Mesenchymal stem cell (in vitro differentiated cells and primary cell): Measurements from ENCODE around the gene ANKFN1.

Experiments
- DNase-seq: peaks from one replicate; pipeline ENCODE4 v3.0.0-alpha.2; 2013
- H2AFZ ChIP-seq: one replicate; pipeline ENCODE4 v1.6.1; 2013; ENCODE audit warnings: low read depth, mild to moderate bottlenecking, control low read depth, inconsistent platforms, low read length, moderate library complexity
- H2AK5ac ChIP-seq: 2 replicates; pipeline ENCODE4 v1.6.1; 2013; ENCODE audit warnings: low read length, moderate library complexity, mild to moderate bottlenecking, inconsistent platforms; ENCODE audit not compliant: severe bottlenecking
- H2BK120ac ChIP-seq: one replicate; pipeline ENCODE4 v1.6.1; 2013; ENCODE audit warnings: low read depth, mild to moderate bottlenecking, inconsistent platforms, low read length, moderate library complexity
- H2BK12ac ChIP-seq, 2 experiments: one replicate each; pipeline ENCODE4 v1.6.1; 2013; ENCODE audit warnings: inconsistent platforms in 2 of 2, low read length in 2 of 2, mild to moderate bottlenecking in 2 of 2, moderate library complexity in 2 of 2, control low read depth in 1 of 2
- H2BK15ac ChIP-seq: one replicate; pipeline ENCODE4 v1.6.1; 2013; ENCODE audit warnings: mild to moderate bottlenecking, low read depth, inconsistent platforms; ENCODE audit not compliant: poor library complexity, severe bottlenecking
- H2BK5ac ChIP-seq: 2 replicates; pipeline ENCODE4 v1.6.1; 2013; ENCODE audit warnings: low read depth, mild to moderate bottlenecking, low read length, control low read depth, inconsistent platforms; ENCODE audit not compliant: poor library complexity, severe bottlenecking
- H3K14ac ChIP-seq, 2 experiments: one replicate each; pipeline ENCODE4 v1.6.1; 2013; ENCODE audit warnings: inconsistent platforms in 2 of 2, low read length in 2 of 2, control low read depth in 1 of 2, mild to moderate bottlenecking in 1 of 2, moderate library complexity in 1 of 2
- H3K18ac ChIP-seq, 2 experiments: one replicate each; pipeline ENCODE4 v1.6.1; 2013; ENCODE audit warnings: inconsistent platforms in 2 of 2, low read length in 2 of 2, control low read depth in 1 of 2, low read depth in 1 of 2, mild to moderate bottlenecking in 1 of 2
- H3K23ac ChIP-seq, 2 experiments: one replicate each; pipeline ENCODE4 v1.6.1; 2013; ENCODE audit warnings: inconsistent platforms in 2 of 2, low read length in 2 of 2, mild to moderate bottlenecking in 2 of 2, moderate library complexity in 2 of 2, control low read depth in 1 of 2
- H3K27ac ChIP-seq: 2 replicates; pipeline ENCODE4 v1.5.1; 2013; ENCODE audit warnings: mild to moderate bottlenecking, moderate library complexity, low read length, control low read depth, inconsistent platforms; ENCODE audit not compliant: poor library complexity, severe bottlenecking
- H3K27me3 ChIP-seq, 2 experiments: 2 replicates each; pipeline versions ENCODE4 v1.6.1 to v1.7.0; 2013; ENCODE audit warnings: low read length in 2 of 2, mild to moderate bottlenecking in 2 of 2, moderate library complexity in 2 of 2, control low read depth in 1 of 2, inconsistent platforms in 1 of 2; ENCODE audit not compliant: control insufficient read depth in 1 of 2, insufficient read depth in 1 of 2
- H3K36me3 ChIP-seq, 2 experiments: 2 replicates each; pipeline versions ENCODE4 v1.6.1 to v1.7.0; 2013; ENCODE audit warnings: low read length in 2 of 2, control low read depth in 1 of 2, inconsistent platforms in 1 of 2, low read depth in 1 of 2, mild to moderate bottlenecking in 1 of 2; ENCODE audit not compliant: insufficient read depth in 2 of 2, control insufficient read depth in 1 of 2
- H3K4ac ChIP-seq, 2 experiments: one replicate each; pipeline ENCODE4 v1.6.1; 2013; ENCODE audit warnings: inconsistent platforms in 2 of 2, low read length in 2 of 2, mild to moderate bottlenecking in 2 of 2, moderate library complexity in 2 of 2, control low read depth in 1 of 2, low read depth in 1 of 2
- H3K4me1 ChIP-seq: 2 replicates; pipeline ENCODE4 v1.6.1; 2013; ENCODE audit warnings: low read depth, low read length, control low read depth; ENCODE audit not compliant: control insufficient read depth, insufficient read depth
- H3K4me2 ChIP-seq: 2 replicates; pipeline ENCODE4 v1.6.1; 2013; ENCODE audit warnings: low read length, mild to moderate bottlenecking, inconsistent platforms; ENCODE audit not compliant: poor library complexity, severe bottlenecking
- H3K4me3 ChIP-seq, 2 experiments: 2 replicates each; pipeline versions ENCODE4 v1.5.1 to v1.7.0; 2013; ENCODE audit warnings: low read length in 2 of 2, mild to moderate bottlenecking in 2 of 2, control low read depth in 1 of 2, low read depth in 1 of 2; ENCODE audit not compliant: insufficient read depth in 1 of 2
- H3K79me1 ChIP-seq: replicated peaks from 2 replicates; pipeline ENCODE4 v1.6.1; 2013; ENCODE audit warnings: mild to moderate bottlenecking, control low read depth, low read length, inconsistent platforms; ENCODE audit not compliant: poor library complexity, severe bottlenecking
- H3K9ac ChIP-seq: 2 replicates; pipeline ENCODE4 v1.7.0; 2013; ENCODE audit warnings: mild to moderate bottlenecking, low read length, moderate library complexity
- H3K9me3 ChIP-seq: 2 replicates; pipeline ENCODE4 v1.7.0; 2013; ENCODE audit warnings: mild to moderate bottlenecking, low read length; ENCODE audit not compliant: control insufficient read depth
- H4K8ac ChIP-seq: one replicate; pipeline ENCODE4 v1.6.1; 2013; ENCODE audit warnings: inconsistent platforms, mild to moderate bottlenecking, low read length, moderate library complexity
- H4K91ac ChIP-seq: one replicate; pipeline ENCODE4 v1.6.1; 2013; ENCODE audit warnings: mild to moderate bottlenecking, low read length, inconsistent platforms
- WGBS: methylation state at CpG from one replicate; pipeline ENCODE4 v1.1.7; 2013; ENCODE audit warnings: mixed read lengths; 5-methylcytosine and 5-hydroxymethylcytosine counted together

The ANKFN1 gene

GRCh38 chr17:56130026-56130425 is 23.2 kb upstream of the ANKFN1 start:
- H2BK120ac ChIP-seq = no peak overlapping the region
- no peak overlapping the region for H3K9ac ChIP-seq
- H2BK5ac ChIP-seq = no peak overlapping the region
- no peak overlapping the region for H2BK15ac ChIP-seq
- no peak overlapping the region for H4K8ac ChIP-seq
- no peak overlapping the region for H3K27ac ChIP-seq
- H3K9me3 ChIP-seq = no peaks in the 10 kb centered on the region
- H2AFZ ChIP-seq = no peak overlapping the region
- H2BK12ac ChIP-seq = no peak overlapping the region
- no peaks in the 10 kb centered on the region for H3K79me1 ChIP-seq
- H3K27me3 ChIP-seq = peaks cover 0 to 24% of the 10 kb centered on the region in 2 experiments
- H4K91ac ChIP-seq = no peak overlapping the region
- H3K4ac ChIP-seq = no peak overlapping the region
- no peak overlapping the region for H3K23ac ChIP-seq
- no peak overlapping the region for H3K4me3 ChIP-seq
- WGBS = 86% methylated on average over 7 of the region's 9 CpGs
- no peaks in the 10 kb centered on the region for H3K36me3 ChIP-seq
- H3K4me2 ChIP-seq = no peak overlapping the region
- H3K14ac ChIP-seq = no peak overlapping the region
- H3K18ac ChIP-seq = no peak overlapping the region
- no peak overlapping the region for H2AK5ac ChIP-seq
- no peaks in the 10 kb centered on the region for H3K4me1 ChIP-seq
- no peak for DNase-seq

GRCh38 chr17:56130631-56131030 is 22.6 kb upstream of the ANKFN1 start:
- H3K4me3 ChIP-seq = no peak overlapping the region
- H3K4me1 ChIP-seq = no peaks in the 10 kb centered on the region
- H4K91ac ChIP-seq = no peak overlapping the region
- H3K4me2 ChIP-seq = no peak overlapping the region
- no peak overlapping the region for H3K18ac ChIP-seq
- no peaks in the 10 kb centered on the region for H3K36me3 ChIP-seq
- H3K27me3 ChIP-seq = peaks cover 0 to 18% of the 10 kb centered on the region in 2 experiments
- no peak overlapping the region for H3K27ac ChIP-seq
- no peak overlapping the region for H3K9ac ChIP-seq
- H3K14ac ChIP-seq = no peak overlapping the region
- no peak for DNase-seq
- H3K9me3 ChIP-seq = no peaks in the 10 kb centered on the region
- H3K79me1 ChIP-seq = no peaks in the 10 kb centered on the region
- WGBS = 73% methylated on average over 1 of the region's 1 CpG
- no peak overlapping the region for H2AFZ ChIP-seq
- no peak overlapping the region for H2BK15ac ChIP-seq
- H2AK5ac ChIP-seq = no peak overlapping the region
- no peak overlapping the region for H2BK5ac ChIP-seq
- H3K4ac ChIP-seq = no peak overlapping the region
- H2BK120ac ChIP-seq = no peak overlapping the region
- H3K23ac ChIP-seq = no peak overlapping the region
- H4K8ac ChIP-seq = no peak overlapping the region
- H2BK12ac ChIP-seq = no peak overlapping the region

GRCh38 chr17:56131431-56131830 is 21.8 kb upstream of the ANKFN1 start:
- H3K4ac ChIP-seq = no peak overlapping the region
- H2BK15ac ChIP-seq = no peak overlapping the region
- H3K23ac ChIP-seq = no peak overlapping the region
- H3K14ac ChIP-seq = no peak overlapping the region
- H2BK12ac ChIP-seq = no peak overlapping the region
- no peak overlapping the region for H4K91ac ChIP-seq
- H4K8ac ChIP-seq = no peak overlapping the region
- no peak overlapping the region for H2AFZ ChIP-seq
- no peak for DNase-seq
- H2BK120ac ChIP-seq = no peak overlapping the region
- WGBS = 81% methylated on average over 3 of the region's 3 CpGs
- H2AK5ac ChIP-seq = no peak overlapping the region
- no peak overlapping the region for H3K4me2 ChIP-seq
- H3K9ac ChIP-seq = no peak overlapping the region
- no peak overlapping the region for H3K4me3 ChIP-seq
- no peaks in the 10 kb centered on the region for H3K9me3 ChIP-seq
- no peak overlapping the region for H2BK5ac ChIP-seq
- no peaks in the 10 kb centered on the region for H3K36me3 ChIP-seq
- no peaks in the 10 kb centered on the region for H3K4me1 ChIP-seq
- H3K27ac ChIP-seq = no peak overlapping the region
- H3K27me3 ChIP-seq = peaks cover 0 to 10% of the 10 kb centered on the region in 2 experiments
- H3K18ac ChIP-seq = no peak overlapping the region
- H3K79me1 ChIP-seq = no peaks in the 10 kb centered on the region

- WGBS = 36% methylated on average over 1 of the region's 1 CpG
These were observed 17.0 kb upstream of the ANKFN1 start for GRCh38 chr17:56136301-56136700.

More at GRCh38 chr17:56136301-56136700, 17.0 kb upstream of the ANKFN1 start:
- H3K9me3 ChIP-seq = no peaks in the 10 kb centered on the region
- no peak overlapping the region for H3K4me3 ChIP-seq
- no peaks in the 10 kb centered on the region for H3K36me3 ChIP-seq
- no peaks in the 10 kb centered on the region for H3K27me3 ChIP-seq
- H3K14ac ChIP-seq = no peak overlapping the region
- H3K4me1 ChIP-seq = no peaks in the 10 kb centered on the region
- no peak overlapping the region for H4K91ac ChIP-seq
- H2AFZ ChIP-seq = no peak overlapping the region
- no peak overlapping the region for H2AK5ac ChIP-seq
- H3K27ac ChIP-seq = no peak overlapping the region
- no peak overlapping the region for H2BK120ac ChIP-seq
- H3K23ac ChIP-seq = no peak overlapping the region
- no peak overlapping the region for H2BK12ac ChIP-seq
- no peak overlapping the region for H3K4me2 ChIP-seq
- no peak overlapping the region for H2BK5ac ChIP-seq
- no peaks in the 10 kb centered on the region for H3K79me1 ChIP-seq
- no peak overlapping the region for H2BK15ac ChIP-seq
- no peak overlapping the region for H3K9ac ChIP-seq
- no peak overlapping the region for H4K8ac ChIP-seq
- H3K18ac ChIP-seq = no peak overlapping the region
- no peak for DNase-seq
- no peak overlapping the region for H3K4ac ChIP-seq
